GM12878 (cell line): ENCODE data around the gene SIRT7. TPM values are rescaled to one million over a fixed set of nuclear protein-coding genes. Genes with fewer than 3 reads are reported as not detected.

Experiments
- ATAC-seq: fragments of 200-7000 bp; cut with Tn5 transposase; 3 replicates; pipeline ENCODE4 v1.9.1; 2020; ENCODE audit warnings: mild to moderate bottlenecking, moderate library complexity
- BruUV-seq: library from RNA; stranded (reverse); fragments of 400-500 nt; replicated peaks from 2 replicates; lab custom pipeline; 2021; lab: Mats Ljungman, UMichigan
- CTCF ChIA-PET: fragments of 300-600 bp; sonication (Branson Sonifier 250); formaldehyde crosslinking; extraction: SDS; loops from one replicate; lab custom pipeline; 2021; ENCODE audit warnings: inconsistent platforms; lab: Yijun Ruan, JAX
- POLR2A ChIA-PET: fragments of 350-600 bp; formaldehyde crosslinking; extraction: SDS; loops from one replicate; lab custom pipeline; 2021; ENCODE audit warnings: inconsistent platforms; lab: Charles Lee
- RAD21 ChIA-PET: fragments of 300-600 bp; sonication (Branson Sonifier 250); formaldehyde crosslinking; loops from one replicate; lab custom pipeline; 2023; ENCODE audit warnings: antibody characterized with exemption; ENCODE audit not compliant: unreplicated experiment; lab: Charles Lee
- SMC1A ChIA-PET: fragments of 300-600 bp; sonication (Branson Sonifier 250); formaldehyde crosslinking; loops from one replicate; lab custom pipeline; 2023; ENCODE audit not compliant: unreplicated experiment, uncharacterized antibody; lab: Charles Lee
- DNase-seq: peaks from one replicate; pipeline ENCODE4 v3.0.0-alpha.2; 2011; ENCODE audit warnings: low read depth, low spot score
- FAIRE-seq: peaks from 3 replicates; lab custom pipeline; 2011; peaks lifted over from hg19 to GRCh38; lab: Jason Lieb, UNC
- H2AFZ ChIP-seq: 2 replicates; pipeline ENCODE4 v1.6.0; 2011; ENCODE audit warnings: low read depth, low read length, control low read depth; ENCODE audit not compliant: control insufficient read depth
- H3K27ac ChIP-seq: 2 replicates; pipeline ENCODE4 v1.5.1; 2011; ENCODE audit warnings: control low read depth; ENCODE audit not compliant: control insufficient read depth, insufficient read depth
- H3K27me3 ChIP-seq, 2 experiments: replicated peaks in 1 of 2; 2 replicates each; pipeline versions ENCODE4 v1.6.0 to v1.6.1; 2011; ENCODE audit warnings: low read length in 1 of 2; ENCODE audit not compliant: control insufficient read depth in 2 of 2, insufficient read depth in 2 of 2
- H3K36me3 ChIP-seq, 2 experiments: 2 replicates each; pipeline ENCODE4 v1.5.1; 2011; ENCODE audit warnings: low read length in 1 of 2; ENCODE audit not compliant: control insufficient read depth in 2 of 2, insufficient read depth in 2 of 2
- H3K4me1 ChIP-seq: 2 replicates; pipeline ENCODE4 v1.6.1; 2011; ENCODE audit warnings: mild to moderate bottlenecking, low read length, moderate library complexity, mixed read lengths; ENCODE audit not compliant: control insufficient read depth, insufficient read depth
- H3K4me2 ChIP-seq: 2 replicates; pipeline ENCODE4 v1.6.0; 2011; ENCODE audit warnings: control low read depth; ENCODE audit not compliant: control insufficient read depth, insufficient read depth
- H3K4me3 ChIP-seq: fragments of 200-600 bp; sonication (generic); 2 replicates; pipeline ENCODE4 v1.5.1; 2016
- H3K79me2 ChIP-seq: 2 replicates; pipeline ENCODE4 v1.6.0; 2011; ENCODE audit warnings: low read length; ENCODE audit not compliant: control insufficient read depth, insufficient read depth
- H3K9ac ChIP-seq: 2 replicates; pipeline ENCODE4 v1.8.0; 2011; ENCODE audit warnings: low read length, control low read depth, mixed read lengths; ENCODE audit not compliant: control insufficient read depth, insufficient read depth
- H3K9me3 ChIP-seq: replicated peaks from 3 replicates; pipeline ENCODE4 v1.5.1; 2011; ENCODE audit warnings: mild to moderate bottlenecking, low read length; ENCODE audit not compliant: control insufficient read depth, insufficient read depth
- H4K20me1 ChIP-seq: 2 replicates; pipeline ENCODE4 v1.6.0; 2011; ENCODE audit not compliant: control insufficient read depth, insufficient read depth
- ATF3 ChIP-seq: IDR thresholded peaks from 2 replicates; pipeline ENCODE4 v1.6.1; 2011; ENCODE audit warnings: low read depth, mild to moderate bottlenecking, low read length, moderate library complexity, borderline replicate concordance; ENCODE audit errors: extremely low read depth
- BACH1 ChIP-seq: fragments of 450-650 bp; IDR thresholded peaks from 2 replicates; pipeline ENCODE4 v1.6.1; 2017; ENCODE audit warnings: mild to moderate bottlenecking, borderline replicate concordance
- BHLHE40 ChIP-seq, 2 experiments: fragments of 450-650 bp in 1 of 2; IDR thresholded peaks; 2 replicates each; pipeline ENCODE4 v1.6.1; 2011 to 2017; ENCODE audit warnings: low read depth in 2 of 2, borderline replicate concordance in 1 of 2, improper control_type of control experiment in 1 of 2, low read length in 1 of 2, mild to moderate bottlenecking in 1 of 2
- CBX3 ChIP-seq: fragments of 200-600 bp; sonication (generic); IDR thresholded peaks from 2 replicates; pipeline ENCODE4 v1.6.1; 2016; ENCODE audit warnings: low read depth, borderline replicate concordance
- E2F4 ChIP-seq: IDR thresholded peaks from 2 replicates; pipeline ENCODE4 v1.6.1; 2012; ENCODE audit warnings: low read depth, low read length, improper control_type of control experiment
- HDAC6 ChIP-seq: fragments of 200-600 bp; sonication (generic); IDR thresholded peaks from one replicate; pipeline ENCODE4 v1.8.0; 2017; ENCODE audit warnings: antibody characterized with exemption; ENCODE audit not compliant: unreplicated experiment
- PML ChIP-seq: IDR thresholded peaks from 2 replicates; pipeline ENCODE4 v1.6.1; 2012; ENCODE audit warnings: low read length, inconsistent platforms
- RELB ChIP-seq: fragments of 450-650 bp; IDR thresholded peaks from 2 replicates; pipeline ENCODE4 v1.6.1; 2017; ENCODE audit warnings: low read depth, mild to moderate bottlenecking, moderate library complexity
- SREBF1 ChIP-seq: IDR thresholded peaks from 2 replicates; pipeline ENCODE4 v1.6.1; 2012; ENCODE audit warnings: mild to moderate bottlenecking, low read length
- WRNIP1 ChIP-seq: IDR thresholded peaks from 2 replicates; pipeline ENCODE4 v1.6.1; 2011; ENCODE audit warnings: low read depth, low read length, improper control_type of control experiment, borderline replicate concordance
- WGBS: methylation state at CpG from one replicate; pipeline ENCODE4 v1.1.6; 2016; ENCODE audit warnings: low lambda C conversion rate; ENCODE audit not compliant: insufficient replicate concordance, insufficient coverage; ENCODE audit errors: missing lambda C conversion rate; 5-methylcytosine and 5-hydroxymethylcytosine counted together
- in situ Hi-C: fragments of 300-500 bp; cut with MboI; formaldehyde crosslinking; loops from 9 replicates; pipeline ENCODE4 v1.14.3; 2018; ENCODE audit warnings: mixed read lengths
- intact Hi-C: fragments of 100-400 bp; cut with micrococcal nuclease; formaldehyde crosslinking; loops from one replicate; pipeline ENCODE4 v1.14.2; 2022; ENCODE audit not compliant: unreplicated experiment
- polyA plus RNA-seq, 11 experiments: library from polyadenylated mRNA; depleted of rRNA in 4 of 11; unstranded in 6 of 11; stranded (reverse) in 5 of 11; fragments of >200 nt; fragmentation: Nextera tagmentation in 4 of 11; fragmentation: Illumina TruSeq in 1 of 11; extraction: Ambion mirVana in 4 of 11; extraction: Trizol in 1 of 11; gene quantifications; 1 replicate in 1 of 11; 2 replicates in 10 of 11; pipeline versions ENCODE4 v1.2.1 to v1.2.3, GENCODE V29; 2011 to 2016; ENCODE audit warnings: inconsistent platforms in 2 of 11, missing spikeins in 2 of 11, low read depth in 1 of 11
- total RNA-seq, 4 experiments: library from RNA; depleted of rRNA in 3 of 4; stranded (reverse); fragments of >200 nt in 3 of 4; fragmentation: Illumina TruSeq in 1 of 4; extraction: Trizol in 1 of 4; gene quantifications; 2 replicates each; pipeline versions ENCODE4 v1.2.1 to v1.2.3, GENCODE V29; 2013 to 2021
- TF ChIP-seq, protein P1 (sequence below): fragments of 450-650 bp; IDR thresholded peaks from 2 replicates; pipeline ENCODE4 v1.6.1; 2018; ENCODE audit warnings: borderline replicate concordance, mild to moderate bottlenecking; ENCODE audit not compliant: partially characterized antibody
- TF ChIP-seq, protein P2 (sequence below): fragments of 150-350 bp; IDR thresholded peaks from 2 replicates; pipeline ENCODE4 v1.6.1; 2014; ENCODE audit warnings: mild to moderate bottlenecking, low read depth, low read length
- TF ChIP-seq, protein P3 (sequence below): IDR thresholded peaks from 2 replicates; pipeline ENCODE4 v1.6.1; 2011; ENCODE audit warnings: low read depth, low read length, improper control_type of control experiment, borderline replicate concordance
- TF ChIP-seq, protein P4 (sequence below): IDR thresholded peaks from 2 replicates; pipeline ENCODE4 v1.6.1; 2012; ENCODE audit warnings: low read length, inconsistent platforms

Gene SIRT7
- total and polyA plus RNA-seq, 10 of the 15 experiments (the other 5 are each of a cell fraction or from before 2014, with no cell fraction given), result 1.2 to 56.2 (median 22.7) TPM

- H3K9ac ChIP-seq, result peak overlapping the region; percentile 98
- H3K27ac ChIP-seq, result peak overlapping the region; percentile 74
- H3K4me1 ChIP-seq, result peaks cover 30% of the 10 kb centered on the region
- in situ Hi-C loops, result no loop called here
- H3K4me2 ChIP-seq, result no peak overlapping the region
- ATAC-seq, result no peak
- WGBS, result 0% methylated on average over 22 of the region's 40 CpGs
- H3K36me3 ChIP-seq, result peaks cover 18 to 23% of the 10 kb centered on the region in 2 experiments; a peak in 3 of 4 replicates
- BruUV-seq, result no TSS peak
- no peak for FAIRE-seq
- no peak overlapping the region for H2AFZ ChIP-seq
- H3K9me3 ChIP-seq, result no peaks in the 10 kb centered on the region
- intact Hi-C loops, result loop anchor here (2.0 kb wide), 1 partner anchor 18 kb away; no protein-coding TSS in a partner anchor
- no peak for DNase-seq
- ChIA-PET SMC1A (no interaction called here), CTCF (no interaction called here), RAD21 (interaction anchor here (1.3 to 1.6 kb wide), 2 partner anchors 21 to 34 kb away, joined by 3 to 4 read pairs; no protein-coding TSS in a partner anchor), POLR2A (interaction anchor here (1.5 to 3.7 kb wide), 3 partner anchors 19 to 132 kb away, joined by 5 to 26 read pairs (median 16); partner anchors contain the start of genes ARHGDIA, CENPX and LRRC45)
- no peaks in the 10 kb centered on the region for H3K27me3 ChIP-seq
- 0 out of 2 replicates have a peak, but pooled peaks cover 3% of the 10 kb centered on the region for H4K20me1 ChIP-seq
- H3K79me2 ChIP-seq, result peaks cover 49% of the 10 kb centered on the region
- peak overlapping the region; percentile 91 for H3K4me3 ChIP-seq
- TF ChIP-seq, protein P1, sequence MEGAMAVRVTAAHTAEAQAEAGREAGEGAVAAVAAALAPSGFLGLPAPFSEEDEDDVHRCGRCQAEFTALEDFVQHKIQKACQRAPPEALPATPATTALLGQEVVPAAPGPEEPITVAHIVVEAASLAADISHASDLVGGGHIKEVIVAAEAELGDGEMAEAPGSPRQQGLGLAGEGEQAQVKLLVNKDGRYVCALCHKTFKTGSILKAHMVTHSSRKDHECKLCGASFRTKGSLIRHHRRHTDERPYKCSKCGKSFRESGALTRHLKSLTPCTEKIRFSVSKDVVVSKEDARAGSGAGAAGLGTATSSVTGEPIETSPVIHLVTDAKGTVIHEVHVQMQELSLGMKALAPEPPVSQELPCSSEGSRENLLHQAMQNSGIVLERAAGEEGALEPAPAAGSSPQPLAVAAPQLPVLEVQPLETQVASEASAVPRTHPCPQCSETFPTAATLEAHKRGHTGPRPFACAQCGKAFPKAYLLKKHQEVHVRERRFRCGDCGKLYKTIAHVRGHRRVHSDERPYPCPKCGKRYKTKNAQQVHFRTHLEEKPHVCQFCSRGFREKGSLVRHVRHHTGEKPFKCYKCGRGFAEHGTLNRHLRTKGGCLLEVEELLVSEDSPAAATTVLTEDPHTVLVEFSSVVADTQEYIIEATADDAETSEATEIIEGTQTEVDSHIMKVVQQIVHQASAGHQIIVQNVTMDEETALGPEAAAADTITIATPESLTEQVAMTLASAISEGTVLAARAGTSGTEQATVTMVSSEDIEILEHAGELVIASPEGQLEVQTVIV, result no peak
- TF ChIP-seq HDAC6 (no peak), E2F4 (no peak), BHLHE40 (IDR thresholded peaks at IDR 0.05; ENCODE audit: borderline replicate concordance in 1 of 2, low read depth in 2 of 2, low read length in 1 of 2) (no peak), PML (no peak), RELB (no peak), ATF3 (no peak), BACH1 (no peak), SREBF1 (no peak), CBX3 (no peak), WRNIP1 (no peak)
- TF ChIP-seq, protein P2, sequence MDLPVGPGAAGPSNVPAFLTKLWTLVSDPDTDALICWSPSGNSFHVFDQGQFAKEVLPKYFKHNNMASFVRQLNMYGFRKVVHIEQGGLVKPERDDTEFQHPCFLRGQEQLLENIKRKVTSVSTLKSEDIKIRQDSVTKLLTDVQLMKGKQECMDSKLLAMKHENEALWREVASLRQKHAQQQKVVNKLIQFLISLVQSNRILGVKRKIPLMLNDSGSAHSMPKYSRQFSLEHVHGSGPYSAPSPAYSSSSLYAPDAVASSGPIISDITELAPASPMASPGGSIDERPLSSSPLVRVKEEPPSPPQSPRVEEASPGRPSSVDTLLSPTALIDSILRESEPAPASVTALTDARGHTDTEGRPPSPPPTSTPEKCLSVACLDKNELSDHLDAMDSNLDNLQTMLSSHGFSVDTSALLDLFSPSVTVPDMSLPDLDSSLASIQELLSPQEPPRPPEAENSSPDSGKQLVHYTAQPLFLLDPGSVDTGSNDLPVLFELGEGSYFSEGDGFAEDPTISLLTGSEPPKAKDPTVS, result no peak
- TF ChIP-seq, protein P3, sequence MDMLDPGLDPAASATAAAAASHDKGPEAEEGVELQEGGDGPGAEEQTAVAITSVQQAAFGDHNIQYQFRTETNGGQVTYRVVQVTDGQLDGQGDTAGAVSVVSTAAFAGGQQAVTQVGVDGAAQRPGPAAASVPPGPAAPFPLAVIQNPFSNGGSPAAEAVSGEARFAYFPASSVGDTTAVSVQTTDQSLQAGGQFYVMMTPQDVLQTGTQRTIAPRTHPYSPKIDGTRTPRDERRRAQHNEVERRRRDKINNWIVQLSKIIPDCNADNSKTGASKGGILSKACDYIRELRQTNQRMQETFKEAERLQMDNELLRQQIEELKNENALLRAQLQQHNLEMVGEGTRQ, result no peak
- TF ChIP-seq, protein P4, sequence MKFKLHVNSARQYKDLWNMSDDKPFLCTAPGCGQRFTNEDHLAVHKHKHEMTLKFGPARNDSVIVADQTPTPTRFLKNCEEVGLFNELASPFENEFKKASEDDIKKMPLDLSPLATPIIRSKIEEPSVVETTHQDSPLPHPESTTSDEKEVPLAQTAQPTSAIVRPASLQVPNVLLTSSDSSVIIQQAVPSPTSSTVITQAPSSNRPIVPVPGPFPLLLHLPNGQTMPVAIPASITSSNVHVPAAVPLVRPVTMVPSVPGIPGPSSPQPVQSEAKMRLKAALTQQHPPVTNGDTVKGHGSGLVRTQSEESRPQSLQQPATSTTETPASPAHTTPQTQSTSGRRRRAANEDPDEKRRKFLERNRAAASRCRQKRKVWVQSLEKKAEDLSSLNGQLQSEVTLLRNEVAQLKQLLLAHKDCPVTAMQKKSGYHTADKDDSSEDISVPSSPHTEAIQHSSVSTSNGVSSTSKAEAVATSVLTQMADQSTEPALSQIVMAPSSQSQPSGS, result no peak
Measured at GRCh38 chr17:81891303-81891552, 26.7 kb downstream of the SIRT7 start.
